ENCODE data around the gene CALML3. TPM values are rescaled to one million over a fixed set of nuclear protein-coding genes. Genes with fewer than 3 reads are reported as not detected.

The CALML3 gene
- total RNA-seq, 1 donor from 2014 or later: not detected

GRCh38 chr10:5549462-5550249 is 24.9 kb downstream of the CALML3 start:
- intact Hi-C loops (cut with micrococcal nuclease): no loop called here
- POLR2A ChIA-PET: no interaction called here
- CTCF ChIA-PET: no interaction called here
- Mint-ChIP-seq H3K4me1 (peaks cover 10% of the 10 kb centered on the region), H3K36me3 (ENCODE audit: low read depth) (no peaks in the 10 kb centered on the region), H3K27me3 (peaks cover 4% of the 10 kb centered on the region), H3K4me3 (no peak overlapping the region), H3K27ac (no peak overlapping the region), H3K9me3 (no peaks in the 10 kb centered on the region)
- ATAC-seq (ENCODE audit: low read depth) (no peak), DNase-seq (no peak)
- TF ChIP-seq CTCF (IDR thresholded peaks at IDR 0.05): no peak

DNA sequence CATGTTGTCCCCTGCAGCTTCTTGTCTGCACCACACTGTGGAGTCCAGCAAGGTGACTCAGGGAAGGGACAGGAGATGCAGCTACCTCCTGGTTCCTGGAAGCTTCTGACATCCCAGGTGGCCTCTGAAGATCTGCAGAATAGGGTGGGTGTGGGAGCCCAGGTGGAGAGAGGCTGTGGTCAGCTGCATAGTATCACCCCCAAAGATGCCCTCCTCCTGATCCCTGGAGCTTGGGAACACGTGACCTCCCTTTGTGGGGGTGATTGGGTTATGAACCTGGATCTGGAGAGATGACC is 25.4 kb downstream of the CALML3 start:
- ChIA-PET POLR2A (no interaction called here), CTCF (no interaction called here)
- ATAC-seq (ENCODE audit: low read depth): no peak
- Mint-ChIP-seq H3K4me1 (peaks cover 10% of the 10 kb centered on the region), H3K27me3 (peaks cover 4% of the 10 kb centered on the region), H3K27ac (no peak overlapping the region), H3K36me3 (ENCODE audit: low read depth) (no peaks in the 10 kb centered on the region), H3K9me3 (no peaks in the 10 kb centered on the region), H3K4me3 (no peak overlapping the region)
- TF ChIP-seq CTCF (IDR thresholded peaks at IDR 0.05): no peak
- intact Hi-C loops (cut with micrococcal nuclease): no loop called here
- DNase-seq: no peak

DNA sequence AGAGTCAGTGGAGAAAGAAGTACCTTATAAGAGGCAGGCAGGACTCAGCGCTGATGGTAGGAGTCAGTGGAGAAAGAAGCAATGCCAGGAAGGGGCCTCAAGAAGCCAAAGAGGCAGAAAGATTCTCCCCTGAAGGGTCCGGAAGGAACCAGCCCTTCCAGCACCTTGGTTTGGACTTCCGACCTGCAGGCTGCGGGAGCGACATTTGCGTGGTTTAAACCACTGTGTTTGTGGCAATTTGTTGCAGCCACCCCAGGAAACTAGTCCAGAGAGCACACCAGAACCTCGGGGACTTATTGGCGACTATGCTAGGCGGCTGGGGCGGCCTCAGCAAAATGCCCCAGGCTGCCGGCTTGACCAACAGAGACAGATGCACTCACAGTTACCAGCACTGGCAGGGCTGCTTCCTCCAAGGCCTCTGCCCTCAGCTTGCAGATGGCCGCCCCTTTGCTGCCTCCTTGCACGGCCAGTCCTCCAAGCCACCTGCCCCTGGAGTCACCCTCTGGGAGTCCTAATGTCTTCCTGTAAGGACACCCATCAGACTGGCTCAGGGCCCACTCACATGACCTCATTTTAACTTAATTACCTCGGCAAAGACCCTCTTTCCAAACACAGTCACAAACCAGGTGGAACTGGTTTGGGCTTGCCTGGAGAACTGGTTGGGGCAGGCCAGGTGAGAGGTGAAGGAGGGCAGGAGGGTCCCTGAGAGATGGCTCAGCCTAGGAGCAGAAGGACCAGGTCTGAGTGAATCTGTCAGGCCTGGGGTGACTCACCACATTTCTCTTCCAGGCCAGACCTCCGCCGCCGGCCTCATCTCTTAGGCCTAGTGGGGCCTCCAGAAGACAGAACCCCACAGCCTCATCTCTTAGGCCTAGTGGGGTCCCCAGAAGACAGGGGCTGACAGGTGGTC is 26.1 kb downstream of the CALML3 start:
- no peak overlapping the region for H3K27ac Mint-ChIP-seq
- intact Hi-C loops (cut with micrococcal nuclease): no loop called here
- H3K9me3 Mint-ChIP-seq: no peaks in the 10 kb centered on the region
- H3K36me3 Mint-ChIP-seq (ENCODE audit: low read depth): no peaks in the 10 kb centered on the region
- ChIA-PET CTCF (no interaction called here), POLR2A (no interaction called here)
- peaks cover 10% of the 10 kb centered on the region for H3K4me1 Mint-ChIP-seq
- H3K27me3 Mint-ChIP-seq: peaks cover 4% of the 10 kb centered on the region
- DNase-seq (no peak), ATAC-seq (ENCODE audit: low read depth) (no peak)
- TF ChIP-seq CTCF (IDR thresholded peaks at IDR 0.05): no peak
- no peak overlapping the region for H3K4me3 Mint-ChIP-seq

GRCh38 chr10:5551531-5552375 is 27.0 kb downstream of the CALML3 start:
- no peak for TF ChIP-seq CTCF (IDR thresholded peaks at IDR 0.05)
- H3K4me1 Mint-ChIP-seq: peaks cover 10% of the 10 kb centered on the region
- H3K27ac Mint-ChIP-seq: no peak overlapping the region
- no peak for ATAC-seq (ENCODE audit: low read depth)
- ChIA-PET POLR2A (no interaction called here), CTCF (no interaction called here)
- H3K36me3 Mint-ChIP-seq (ENCODE audit: low read depth): no peaks in the 10 kb centered on the region
- H3K4me3 Mint-ChIP-seq: no peak overlapping the region
- H3K27me3 Mint-ChIP-seq: peaks cover 4% of the 10 kb centered on the region
- no peak for DNase-seq
- no peaks in the 10 kb centered on the region for H3K9me3 Mint-ChIP-seq
- intact Hi-C loops (cut with micrococcal nuclease): no loop called here

All from activated B cell treated with CpG ODN at 0.5 μM for 24 hours (primary cell).